IMR-90 (cell line): ENCODE results near the gene ZNF467.

Experiments
- POLR2A ChIP-seq: IDR thresholded peaks from 2 replicates; pipeline ENCODE4 v1.6.1; 2012; ENCODE audit warnings: mild to moderate bottlenecking, low read depth, low read length
- SMC3 ChIP-seq: fragments of 150-350 bp; IDR thresholded peaks from 2 replicates; pipeline ENCODE4 v1.6.1; 2016; ENCODE audit warnings: low read depth, mild to moderate bottlenecking, antibody characterized with exemption, low read length, moderate library complexity

DNA sequence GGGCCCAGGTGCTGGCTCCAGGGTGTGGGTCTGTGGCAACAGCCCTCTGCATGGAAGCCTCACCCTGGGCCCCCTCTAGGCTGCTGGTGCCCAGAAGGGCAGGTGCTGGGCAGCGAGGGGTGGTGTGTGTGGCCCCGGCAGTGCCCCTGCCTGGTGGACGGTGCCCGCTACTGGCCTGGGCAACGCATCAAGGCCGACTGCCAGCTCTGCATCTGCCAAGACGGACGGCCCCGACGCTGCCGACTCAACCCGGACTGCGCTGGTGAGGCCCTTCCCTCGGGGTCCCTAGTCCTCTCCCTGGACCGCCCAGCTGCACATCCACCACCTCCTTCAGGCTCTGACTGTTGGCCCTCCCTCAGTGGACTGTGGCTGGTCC, 18.8 kb upstream of the ZNF467 start:
- TF ChIP-seq SMC3 (no peak), POLR2A (no peak)
